Activated CD8-positive, alpha-beta memory T cell treated with anti-CD3 and anti-CD28 coated beads, Interleukin-2, amount 50 U/mL, for 48 hours (primary cell): Measurements from ENCODE around the gene RAMP1.
"Not testable (repeated sequence)": the region's sequence is repeated elsewhere in the genome, so short reads cannot be mapped to it uniquely, and the experiment has no call there.

Source experiments
- DNase-seq: peaks from one replicate; pipeline ENCODE4 v3.0.0-alpha.2; 2020

Gene RAMP1

GRCh38 chr2:237919593-237919992 is 60.2 kb downstream of the RAMP1 start:
- DNase-seq, result no peak

GRCh38 chr2:237920673-237921072 is 61.2 kb downstream of the RAMP1 start:
- DNase-seq, result no peak

GRCh38 chr2:237921967-237922492 is 62.6 kb downstream of the RAMP1 start:
- DNase-seq, result no peak

DNA sequence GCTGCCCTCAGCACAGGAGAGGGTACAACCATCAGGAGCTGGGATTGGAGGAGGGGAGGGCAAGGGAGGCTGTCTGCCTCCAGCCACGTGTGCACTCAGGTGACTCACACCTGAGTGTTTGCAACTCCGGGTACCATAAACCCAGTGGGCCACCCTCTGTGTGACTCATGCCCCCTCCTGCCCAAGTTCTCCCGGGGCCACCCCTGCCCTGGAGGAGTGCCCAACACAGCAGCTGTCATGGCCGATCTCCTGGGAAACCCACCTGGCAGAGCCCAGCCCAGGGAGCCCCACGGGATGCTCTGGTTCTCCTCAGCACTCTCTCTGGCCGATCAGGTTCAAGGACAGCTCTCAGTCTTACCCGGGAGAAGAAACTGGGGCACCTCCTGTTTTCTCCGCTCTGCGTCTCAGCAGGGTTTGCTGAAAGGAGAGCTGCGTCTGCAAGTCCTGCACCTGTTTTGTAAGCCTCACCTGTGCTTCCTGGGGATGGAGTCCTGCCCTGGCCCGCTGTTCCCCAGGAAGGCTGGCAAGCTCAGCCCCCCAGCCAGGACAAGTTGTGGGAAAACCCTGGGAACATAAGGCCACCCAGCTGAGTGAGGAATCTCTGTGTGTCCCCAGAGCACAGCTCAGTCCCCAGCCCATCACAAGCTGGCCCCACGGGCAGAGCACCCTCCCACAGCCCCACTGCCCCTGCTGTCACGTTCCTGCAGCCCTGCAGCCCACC is 63.4 kb downstream of the RAMP1 start:
- no peak for DNase-seq

GRCh38 chr2:237923481-237924163 is 64.2 kb downstream of the RAMP1 start:
- DNase-seq, result peak; percentile 96

DNA sequence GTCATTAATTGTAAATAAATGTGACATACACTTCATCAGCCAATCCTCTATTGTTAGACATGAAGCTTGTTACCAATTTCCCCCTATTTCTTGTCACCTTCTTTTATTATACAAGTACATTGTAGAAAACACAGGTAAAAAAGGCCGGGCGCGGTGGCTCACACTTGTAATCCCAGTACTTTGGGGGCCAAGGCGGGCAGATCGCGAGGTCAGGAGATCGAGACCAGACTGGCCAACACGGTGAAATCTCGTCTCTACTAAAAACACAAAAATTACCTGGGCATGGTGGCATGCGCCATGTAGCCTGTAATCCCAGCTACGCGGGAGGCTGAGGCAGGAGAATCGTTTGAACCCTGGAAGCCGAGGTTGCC is 64.7 kb downstream of the RAMP1 start:
- no peak for DNase-seq

DNA sequence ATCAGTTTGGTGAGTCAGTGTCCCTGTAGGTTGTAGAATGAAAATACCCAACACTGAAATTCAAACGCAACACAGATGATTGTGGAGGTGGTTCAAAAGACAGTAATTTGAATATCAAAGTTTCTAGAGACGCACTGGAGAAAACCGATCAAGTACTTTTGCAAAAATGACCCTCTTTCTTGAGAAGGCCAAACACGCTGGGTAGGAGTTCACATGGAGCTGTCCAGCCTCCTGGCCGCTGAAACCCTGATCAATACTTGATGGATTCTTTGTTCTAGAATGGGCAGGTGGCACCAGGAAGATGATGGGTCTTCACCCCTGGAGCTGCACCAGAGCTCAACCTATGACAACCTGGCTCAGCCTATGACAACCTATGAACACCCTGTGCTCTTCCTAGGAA is 67.7 kb downstream of the RAMP1 start:
- DNase-seq, result no peak

DNA sequence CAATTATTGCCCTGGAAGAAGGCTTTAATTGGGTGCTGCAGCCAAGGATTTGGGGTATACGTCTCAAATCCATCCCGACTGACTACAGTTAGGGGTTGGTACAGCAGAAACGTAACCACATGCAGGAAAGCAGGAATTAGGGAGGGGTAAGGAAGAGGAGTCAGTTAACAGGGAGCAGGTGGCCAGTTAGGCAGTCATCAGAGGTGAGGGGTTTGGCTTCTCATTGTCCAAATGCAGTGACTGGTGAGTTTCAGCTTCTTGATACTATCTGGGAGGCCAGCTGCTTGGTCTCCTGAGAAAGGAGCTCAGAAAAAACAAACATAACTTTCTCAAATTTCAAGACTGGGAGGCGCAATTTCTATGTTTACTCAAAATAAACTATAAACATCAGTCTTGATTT is 68.6 kb downstream of the RAMP1 start:
- DNase-seq, result no peak

DNA sequence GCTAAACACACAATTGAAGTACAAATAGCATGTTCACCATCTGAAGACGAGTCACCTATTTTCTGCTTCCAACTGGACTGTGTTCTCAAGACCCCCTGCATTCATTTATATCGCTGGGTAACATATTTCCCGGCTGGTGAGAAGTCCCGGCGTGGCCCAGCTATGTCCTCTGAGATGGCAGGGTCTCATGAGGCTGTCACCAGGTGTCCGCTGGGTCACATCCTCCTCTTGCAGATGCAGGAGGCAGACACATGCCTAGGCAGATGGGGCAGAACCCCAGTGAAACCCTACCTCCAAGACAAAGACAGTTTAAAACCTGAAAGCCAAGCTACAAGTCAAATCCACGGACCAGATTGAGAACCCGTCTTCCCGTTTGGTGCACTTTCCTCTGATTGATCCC is 70.6 kb downstream of the RAMP1 start:
- no peak for DNase-seq

GRCh38 chr2:237931205-237931721 is 71.8 kb downstream of the RAMP1 start:
- DNase-seq, result no peak

GRCh38 chr2:237932731-237933131 is 73.3 kb downstream of the RAMP1 start:
- DNase-seq, result no peak

DNA sequence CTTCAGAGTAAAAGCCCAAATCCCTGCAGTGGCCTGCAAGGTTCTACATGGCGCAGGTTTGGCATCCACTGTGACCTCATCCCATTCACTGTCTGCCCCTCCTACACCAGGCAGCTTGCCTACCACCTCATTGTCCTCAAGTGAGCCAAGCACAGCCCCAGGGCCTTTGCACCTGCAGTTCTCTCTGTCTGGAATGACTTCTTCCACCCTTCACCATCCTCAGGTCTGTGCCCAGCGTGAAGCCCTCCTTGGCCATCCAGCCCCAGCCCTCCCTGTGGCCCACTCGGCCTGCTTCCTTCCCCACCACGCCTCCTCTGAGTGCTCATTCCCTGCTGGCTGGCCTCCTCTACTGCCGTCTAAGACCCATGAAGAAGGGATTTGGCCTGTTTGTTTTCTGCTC is 74.8 kb downstream of the RAMP1 start:
- no peak for DNase-seq

DNA sequence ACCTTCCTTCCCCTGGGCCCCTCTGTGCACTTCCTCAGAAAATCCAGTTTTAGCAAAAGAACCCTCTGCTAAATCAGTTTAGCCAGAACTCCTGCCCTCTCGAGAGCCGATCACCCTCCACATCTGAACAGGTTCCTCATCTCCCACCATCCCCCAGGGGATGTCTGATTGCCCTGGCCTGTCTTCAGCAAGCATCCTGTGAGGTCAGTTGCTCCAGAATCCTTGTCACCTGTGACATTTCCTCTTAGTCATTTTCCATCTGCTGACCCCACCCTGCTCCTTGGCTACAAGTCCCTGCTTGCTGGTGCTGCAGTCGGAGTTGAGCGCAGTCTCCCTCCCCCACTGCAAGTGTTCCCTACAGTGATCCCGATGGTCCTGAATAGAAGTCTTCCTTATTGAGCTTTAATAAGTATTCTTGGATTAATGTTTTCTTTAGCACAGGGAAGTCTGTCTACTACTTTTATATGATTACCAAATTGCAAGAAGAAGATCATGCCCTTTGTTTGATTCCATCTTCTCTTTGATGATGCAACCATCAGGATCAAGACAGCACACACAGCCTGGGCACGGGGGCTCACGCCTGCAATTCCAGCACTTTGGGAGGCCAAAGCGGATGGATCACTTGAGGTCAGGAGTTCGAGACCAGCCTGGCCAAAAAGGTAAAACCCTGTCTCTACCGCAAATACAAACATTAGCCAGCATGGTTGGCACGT is 76.5 kb downstream of the RAMP1 start:
- DNase-seq, result no peak

DNA sequence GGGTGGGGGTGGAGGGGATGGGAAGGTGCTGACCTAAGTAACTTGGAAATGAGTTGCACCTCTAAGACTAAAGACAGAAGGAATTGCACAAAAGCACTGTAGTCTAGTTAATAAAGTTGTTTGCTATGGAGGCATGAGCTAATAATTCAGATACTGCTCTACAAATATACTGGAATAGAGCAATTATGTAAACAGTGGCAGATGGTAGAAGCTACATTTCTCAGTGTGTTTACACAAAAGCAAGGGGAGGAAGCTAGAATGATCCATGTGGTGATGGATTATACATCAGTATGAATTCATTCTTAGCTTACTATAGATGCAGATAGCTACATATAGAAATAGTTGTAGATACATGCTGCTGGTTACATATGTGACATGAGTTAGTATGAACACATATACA is 79.8 kb downstream of the RAMP1 start:
- no peak for DNase-seq

DNA sequence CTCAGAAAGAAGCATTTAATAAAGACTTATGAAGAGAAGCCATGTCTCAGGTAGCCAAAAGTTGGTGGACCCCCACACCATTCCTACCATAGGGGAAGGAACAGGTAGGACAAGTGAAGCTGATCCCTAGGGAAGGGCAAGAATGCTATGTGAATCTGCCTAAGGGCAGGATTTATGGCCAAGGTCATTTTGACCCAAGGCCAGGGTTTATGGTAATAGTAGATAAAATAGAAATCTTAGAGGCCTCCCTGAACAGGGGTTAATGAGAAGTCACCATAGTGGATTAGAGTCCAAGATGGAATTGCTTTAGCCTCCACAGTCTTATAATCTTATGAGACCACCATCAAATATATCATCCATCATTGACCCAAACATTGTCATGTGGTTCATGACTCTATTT is 81.4 kb downstream of the RAMP1 start:
- DNase-seq, result no peak

DNA sequence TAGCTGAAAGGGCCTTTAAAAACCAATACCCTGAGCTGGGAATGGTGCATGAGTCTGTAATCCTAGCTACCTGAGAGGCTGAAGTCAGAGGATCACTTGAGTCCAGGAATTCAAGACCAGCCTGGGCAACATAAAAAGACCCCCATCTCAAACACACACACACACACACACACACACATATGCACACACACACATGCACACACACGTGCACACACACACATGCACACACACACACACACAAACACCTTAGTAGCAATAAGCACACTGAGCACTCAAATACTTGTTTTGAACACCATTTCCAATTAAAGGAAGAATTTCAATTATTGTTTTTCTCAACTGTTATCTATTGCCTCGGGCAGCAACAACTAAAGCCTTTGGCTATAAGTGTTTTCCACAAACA is 81.8 kb downstream of the RAMP1 start:
- DNase-seq, result no peak

GRCh38 chr2:237942513-237942899 is 83.1 kb downstream of the RAMP1 start:
- DNase-seq, result no peak

DNA sequence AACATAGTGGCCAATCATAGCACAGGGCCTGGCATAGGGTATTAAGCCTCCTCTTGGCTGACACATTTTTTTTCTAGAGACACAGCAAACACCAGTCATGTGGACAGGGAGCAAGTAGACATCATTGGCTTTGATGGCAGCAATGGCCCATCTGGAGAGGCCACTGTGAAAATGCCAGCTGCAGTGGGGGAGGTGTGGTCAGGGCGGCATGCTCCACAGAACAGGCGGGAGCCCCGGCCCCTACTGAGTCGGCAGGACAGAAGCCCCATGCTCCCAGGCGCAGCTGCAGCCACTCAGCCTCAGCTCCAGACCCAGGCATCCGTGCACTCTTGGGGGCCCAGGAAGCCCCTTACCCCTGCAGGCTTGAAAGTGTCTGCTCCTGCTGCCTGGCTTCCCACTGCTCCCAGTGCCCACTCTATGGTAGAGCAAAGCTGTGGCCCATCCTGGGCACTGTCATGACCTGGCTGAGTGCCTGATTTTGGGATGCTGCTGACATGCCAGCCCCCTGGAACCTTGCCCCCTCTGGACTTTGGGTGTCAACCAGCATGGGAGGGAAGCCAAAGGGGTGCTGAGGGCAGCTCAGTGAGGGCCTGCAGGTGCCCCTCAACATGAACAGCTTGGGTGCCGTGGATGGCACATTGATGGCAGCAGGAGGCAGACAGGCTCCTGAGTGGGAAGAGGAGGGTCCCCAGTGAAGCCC is 84.1 kb downstream of the RAMP1 start:
- no peak for DNase-seq

DNA sequence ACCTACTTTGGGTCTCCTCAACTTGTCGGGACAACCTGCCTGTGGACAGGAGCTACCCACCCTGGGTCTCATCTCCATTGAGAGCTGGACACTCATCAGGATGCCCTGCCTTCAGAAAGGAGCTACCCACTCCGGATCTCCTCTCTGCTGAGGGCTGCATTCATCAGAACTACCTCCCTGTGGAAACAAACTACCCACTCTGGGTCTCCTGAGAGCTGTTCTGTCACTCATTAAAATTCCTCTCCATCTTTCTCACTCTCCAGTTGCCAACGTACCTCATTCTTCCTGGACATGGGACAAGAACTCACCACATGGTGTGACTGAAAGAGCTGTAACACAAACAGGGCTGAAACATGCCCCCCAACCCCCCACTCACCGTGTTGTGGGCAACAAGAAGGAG is 84.9 kb downstream of the RAMP1 start:
- DNase-seq, result no peak

DNA sequence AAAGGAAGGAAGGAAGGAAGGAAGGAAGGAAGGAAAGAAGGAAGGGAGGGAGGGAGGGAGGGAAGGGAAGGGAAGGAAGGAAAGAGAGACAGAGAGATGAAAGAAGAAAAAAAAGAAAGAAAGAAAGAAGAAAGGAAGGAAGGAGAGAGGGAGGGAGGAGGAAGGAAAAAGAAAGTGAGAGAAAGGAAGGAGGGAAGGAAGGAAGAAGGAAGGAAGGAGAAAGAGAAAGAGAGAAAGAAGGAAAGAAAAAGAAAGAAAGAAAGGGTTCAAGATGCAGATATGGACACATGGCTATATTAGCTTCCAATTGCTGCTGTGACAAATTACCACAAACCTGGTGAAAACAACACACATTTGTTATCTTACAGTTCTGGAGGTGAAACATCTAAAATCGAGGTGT is 87.0 kb downstream of the RAMP1 start:
- DNase-seq, result no peak

DNA sequence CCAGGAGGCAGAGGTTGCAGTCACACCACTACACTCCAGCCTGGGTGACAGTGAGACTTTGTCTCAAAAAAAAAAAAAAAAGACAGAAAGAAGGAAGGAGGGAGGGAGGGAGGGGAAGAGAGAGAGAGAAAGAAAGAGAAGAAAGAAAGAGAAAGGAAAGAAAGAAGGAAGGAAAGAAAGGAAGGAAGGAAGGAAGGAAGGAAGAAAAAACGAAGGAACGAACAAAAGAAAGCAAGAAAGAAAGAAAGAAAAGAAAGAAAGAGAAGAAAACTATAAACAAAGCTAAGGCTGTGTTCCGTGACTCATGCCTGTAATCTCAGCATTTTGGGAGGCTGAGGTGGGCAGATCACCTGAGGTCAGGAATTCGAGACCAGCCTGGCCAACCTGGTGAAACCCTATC is 91.9 kb downstream of the RAMP1 start:
- DNase-seq, result not testable (repeated sequence)

- no peak for DNase-seq
These were observed 92.5 kb downstream of the RAMP1 start for GRCh38 chr2:237951878-237952277.

DNA sequence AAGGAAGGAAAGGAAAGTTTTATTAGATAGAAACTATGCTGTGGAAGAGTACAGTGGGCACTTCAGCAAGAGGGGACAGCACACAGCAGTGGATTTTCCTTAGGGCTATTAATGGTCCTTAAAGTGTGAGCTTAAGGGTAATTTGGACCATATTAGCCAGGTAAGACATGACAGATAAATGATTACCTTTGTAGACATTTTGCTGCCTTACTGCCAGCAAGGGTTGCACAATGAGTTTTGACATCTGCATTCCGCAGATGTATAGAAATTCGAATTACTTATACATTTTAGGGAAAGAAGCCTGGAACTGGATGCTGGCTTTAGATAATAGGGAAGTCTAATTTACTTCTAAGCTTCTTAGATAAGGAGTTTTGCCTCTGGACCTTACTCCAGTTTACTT is 93.4 kb downstream of the RAMP1 start:
- DNase-seq, result no peak
